Activated naive CD4-positive, alpha-beta T cell (primary cell): ENCODE results near the gene ADARB2.
"Not testable (repeated sequence)": the region's sequence is repeated elsewhere in the genome, so short reads cannot be mapped to it uniquely, and the experiment has no call there.

Source experiments
- DNase-seq, 4 experiments: peaks; one replicate each; lab custom pipeline; 2025; lab: John Stamatoyannopoulos, UW

ADARB2 gene

DNA sequence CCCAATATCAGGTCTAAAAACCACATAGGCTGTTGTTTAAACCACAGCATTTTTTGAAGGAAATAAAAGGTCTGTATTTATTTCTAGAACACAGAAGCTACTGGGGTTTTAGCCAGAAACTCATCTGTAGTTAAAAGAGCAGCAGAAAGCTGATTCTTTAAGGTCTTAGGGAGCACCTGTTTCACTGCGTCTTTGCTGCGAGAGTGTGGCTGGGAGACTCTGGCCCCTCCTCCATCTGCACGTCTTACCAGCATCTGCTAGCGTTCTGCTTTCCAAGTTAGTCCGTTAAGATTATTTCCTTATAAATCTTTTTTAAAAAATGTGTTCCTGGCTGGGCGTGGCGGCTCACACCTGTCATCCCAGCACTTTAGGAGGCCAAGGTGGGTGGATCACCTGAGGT lies 95.9 kb downstream of the ADARB2 start:
- no peak for DNase-seq

DNA sequence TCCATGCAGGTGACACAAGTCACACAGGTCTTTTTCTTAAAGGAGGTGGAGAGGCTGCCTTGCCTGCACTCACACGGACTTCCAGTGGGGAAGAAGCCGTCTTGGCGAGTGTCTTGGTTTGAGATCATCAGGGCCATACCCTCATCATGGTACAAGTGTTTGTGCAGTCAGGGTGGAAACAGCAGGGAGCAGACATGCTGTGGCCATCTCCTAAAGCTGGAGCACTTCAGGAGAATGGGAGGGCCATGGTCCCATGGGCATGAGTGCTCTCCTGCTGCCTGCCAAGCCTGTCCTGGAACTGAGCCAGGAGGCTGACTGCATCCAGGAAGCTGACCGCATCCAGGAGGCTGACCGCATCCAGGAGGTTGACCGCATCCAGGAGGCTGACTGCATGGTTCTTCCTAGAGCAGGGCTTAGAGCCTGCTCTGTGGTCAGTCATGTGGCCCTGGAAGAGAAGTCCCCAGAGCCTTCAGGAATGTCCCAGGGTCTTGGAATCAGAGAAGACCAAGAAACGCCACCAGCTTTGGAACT lies 98.4 kb downstream of the ADARB2 start:
- no peak for DNase-seq

DNA sequence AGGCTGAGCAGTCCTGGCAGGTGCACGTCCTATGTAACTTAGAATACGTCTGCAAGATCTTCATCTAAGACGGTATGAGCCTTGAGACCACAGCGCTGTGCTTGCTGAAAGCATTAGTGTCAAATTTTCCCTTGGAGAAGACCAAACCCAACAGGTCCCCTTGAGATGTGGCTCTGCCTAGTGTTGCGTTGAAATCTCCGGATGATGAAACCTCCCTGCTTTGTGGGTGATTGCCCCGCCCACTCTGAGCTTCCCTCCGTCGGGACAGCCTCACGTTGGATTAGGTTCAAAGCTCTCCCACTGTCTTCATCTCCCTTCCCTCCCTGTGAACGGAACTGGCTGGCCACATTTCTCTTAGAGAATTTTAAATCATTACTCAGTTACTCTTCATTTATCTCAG lies 102.0 kb downstream of the ADARB2 start:
- no peak for DNase-seq

DNA sequence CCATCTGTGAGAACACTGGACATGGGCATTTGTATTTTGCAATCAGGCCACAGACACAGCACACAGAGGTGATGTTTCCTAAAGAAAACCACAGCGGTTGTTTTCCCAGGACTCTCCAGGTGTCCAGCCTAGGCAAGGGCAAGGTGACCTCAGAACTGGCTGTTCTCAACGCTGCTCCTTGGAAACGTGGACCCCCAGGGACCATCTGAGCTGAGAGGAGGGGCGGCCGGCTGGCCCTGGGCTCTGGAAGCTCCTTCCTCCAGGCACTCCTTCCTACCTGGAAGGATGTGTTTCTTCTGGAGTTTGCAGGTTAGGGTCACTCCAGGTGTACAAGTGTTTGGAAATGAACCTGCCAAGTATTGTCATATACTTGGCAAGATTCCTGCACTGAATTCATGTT lies 103.1 kb downstream of the ADARB2 start:
- DNase-seq, result no peak

DNA sequence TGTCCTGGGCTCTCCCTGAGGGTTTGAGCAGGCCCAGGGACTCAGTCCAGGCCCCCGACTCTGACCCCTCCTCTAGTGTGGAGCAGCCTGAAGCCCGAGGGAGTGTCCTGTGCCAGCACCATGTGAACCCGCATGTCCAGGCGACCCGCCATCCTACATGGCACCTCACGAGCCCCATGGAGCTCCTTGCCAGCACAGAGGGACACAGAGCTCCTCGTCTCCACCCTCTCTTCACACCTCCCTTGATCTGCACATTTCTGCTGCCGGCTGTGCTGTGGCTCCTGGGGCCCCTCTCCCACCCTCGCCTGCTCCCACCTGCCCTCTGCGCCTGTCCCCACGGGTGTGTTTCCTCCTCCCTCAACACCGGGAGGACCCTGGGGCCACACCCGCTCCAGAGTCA lies 103.5 kb downstream of the ADARB2 start:
- no peak for DNase-seq

DNA sequence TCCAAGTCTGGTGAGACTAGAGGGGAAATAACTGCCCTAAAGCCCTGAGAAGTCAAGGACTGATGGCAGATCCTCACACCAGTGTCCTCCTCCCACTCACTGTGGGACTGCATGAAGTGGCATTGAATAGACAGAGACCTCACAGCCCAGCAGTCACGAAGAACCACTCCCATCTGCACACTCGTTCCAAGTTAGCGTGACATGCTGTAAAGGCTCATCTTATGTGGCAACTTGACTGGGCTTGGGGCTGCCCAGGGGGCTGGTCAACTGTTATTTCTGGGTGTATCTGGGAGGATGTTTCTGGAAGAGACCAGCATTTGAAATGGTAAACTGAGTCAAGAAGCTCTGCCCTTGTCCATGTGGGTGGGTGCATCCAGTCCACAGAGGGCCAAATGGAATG lies 104.7 kb downstream of the ADARB2 start:
- no peak for DNase-seq

DNA sequence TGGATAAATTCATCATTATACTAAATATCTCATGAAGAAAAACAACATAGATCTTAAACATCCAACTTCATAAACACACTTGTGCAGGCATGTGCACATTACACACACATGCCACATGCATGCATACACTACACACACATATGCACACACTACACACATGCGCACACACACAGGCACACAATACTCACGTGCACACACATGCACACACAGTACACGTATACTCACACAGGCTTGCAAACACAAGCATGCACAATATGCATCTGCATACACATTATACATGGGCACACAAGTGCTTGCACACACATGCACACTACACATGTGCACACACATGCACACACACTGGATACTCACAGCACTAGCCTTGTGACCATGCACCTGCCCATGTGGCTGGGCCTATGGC lies 105.2 kb downstream of the ADARB2 start:
- no peak for DNase-seq

DNA sequence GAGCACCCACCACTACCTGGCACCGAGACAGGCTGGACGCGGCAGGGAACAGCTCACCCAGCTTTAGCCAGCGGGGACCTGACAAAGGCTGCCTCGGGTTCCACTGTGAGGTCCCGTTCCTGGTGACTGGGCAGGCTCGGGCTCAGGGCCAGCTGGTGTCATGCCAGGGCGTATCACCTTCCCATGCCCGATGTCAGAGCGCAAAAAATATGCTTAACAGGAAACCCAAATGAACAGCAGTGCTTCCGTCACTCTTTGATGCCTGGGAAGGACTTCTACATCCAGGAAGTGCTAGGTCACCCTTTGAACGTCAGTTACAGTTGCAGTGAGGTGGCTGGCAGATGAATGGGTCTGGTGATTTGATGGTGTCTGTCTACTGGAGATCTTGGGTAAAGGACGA lies 106.0 kb downstream of the ADARB2 start:
- DNase-seq, result no peak

DNA sequence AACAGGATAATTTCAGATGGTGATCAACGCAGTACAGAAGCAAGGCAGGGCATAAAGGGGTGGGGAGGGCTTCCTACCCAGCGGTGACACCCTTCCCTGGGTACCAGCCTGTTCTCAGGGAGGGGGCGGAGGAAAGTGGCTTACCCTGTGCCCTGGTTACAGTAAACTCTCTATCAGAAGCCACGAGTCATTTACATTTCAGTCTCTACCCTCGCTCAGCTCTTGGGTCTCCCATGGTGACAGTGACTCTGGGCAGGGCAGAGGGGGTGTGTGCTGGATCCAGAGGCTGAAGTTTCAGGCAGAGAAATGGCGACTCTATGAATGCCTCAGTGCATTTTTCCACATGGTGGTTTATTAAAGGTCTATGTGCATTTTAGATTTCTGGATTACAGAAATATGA lies 107.0 kb downstream of the ADARB2 start:
- DNase-seq, result no peak

DNA sequence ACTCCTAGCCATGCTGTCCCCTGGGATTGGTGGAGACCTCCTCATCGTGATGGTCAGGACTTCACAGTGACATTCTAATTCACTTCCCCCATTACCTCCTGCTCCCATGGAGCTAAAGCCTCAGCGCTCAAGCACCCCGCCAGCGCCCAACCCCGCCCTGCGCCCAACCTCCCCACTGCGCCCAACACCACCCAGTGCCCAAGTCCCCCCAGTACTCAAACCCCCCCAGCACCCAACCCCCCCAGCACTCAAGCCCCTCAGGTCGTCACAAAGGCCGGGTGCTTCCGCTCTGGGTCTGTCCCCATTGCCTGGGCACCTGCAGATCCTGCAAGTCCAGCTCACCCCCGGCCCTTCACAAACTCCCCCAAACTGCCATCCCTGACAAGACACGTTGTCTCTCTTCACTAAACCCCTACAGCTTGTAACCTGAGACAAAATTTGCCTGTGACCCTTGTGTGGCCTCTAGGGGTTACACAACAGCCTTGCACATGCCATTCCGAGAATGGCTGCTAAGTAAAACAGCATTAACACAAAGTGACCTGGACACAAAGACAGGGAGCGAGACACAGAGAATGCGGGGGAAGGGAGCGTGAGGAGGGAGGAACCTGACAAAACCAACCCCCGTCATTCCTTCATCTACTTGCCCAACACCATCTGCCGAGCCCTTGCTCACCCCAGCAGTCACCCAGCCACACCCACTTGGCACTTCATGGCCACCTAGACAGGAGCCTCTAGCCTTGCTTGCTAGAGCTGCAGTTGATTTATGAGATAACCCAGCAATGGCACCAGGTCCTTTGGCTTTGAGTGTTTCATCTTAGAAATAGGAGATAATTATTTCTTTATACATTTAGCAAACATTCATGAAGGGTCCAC lies 107.8 kb downstream of the ADARB2 start:
- DNase-seq, result no peak

DNA sequence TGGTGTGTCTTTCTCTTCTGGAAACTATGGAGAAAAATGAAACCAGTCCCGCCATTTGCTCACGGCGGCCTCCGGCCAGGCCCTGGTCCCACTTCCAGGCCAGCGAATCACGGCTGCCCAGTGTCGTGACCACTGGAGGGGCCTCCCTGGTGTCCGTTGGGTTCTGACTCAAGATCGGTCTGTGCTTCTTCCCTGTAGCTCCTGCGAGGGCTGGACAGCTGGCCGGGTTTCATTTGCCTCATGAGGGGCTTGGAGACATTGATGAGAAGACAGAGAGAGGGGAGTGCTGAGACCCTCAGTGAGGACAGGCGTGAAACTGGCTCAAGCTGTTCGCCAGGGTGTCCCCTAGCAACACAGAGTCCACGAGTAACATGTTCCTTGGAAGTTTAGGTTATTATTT lies 108.6 kb downstream of the ADARB2 start:
- DNase-seq, result no peak

DNA sequence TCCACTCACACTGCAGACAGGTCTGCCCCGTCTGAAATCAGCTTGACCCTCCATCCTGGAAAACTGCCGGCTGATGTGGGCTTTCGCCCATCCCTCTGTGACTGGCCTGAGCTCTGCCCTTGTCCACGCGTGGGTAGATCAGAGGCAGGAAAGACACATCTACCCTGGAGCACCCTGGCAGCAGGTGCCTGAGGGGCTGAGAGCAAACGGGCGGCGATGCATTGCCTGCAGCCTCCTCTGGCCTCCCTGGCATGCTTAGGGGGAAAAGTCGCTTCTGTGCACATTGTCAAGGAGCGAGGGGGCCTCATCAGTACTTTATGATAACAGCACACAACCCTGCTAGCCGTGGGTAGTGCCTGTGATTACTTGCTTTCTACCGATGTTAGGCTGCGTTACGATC lies 109.4 kb downstream of the ADARB2 start:
- DNase-seq, result no peak

DNA sequence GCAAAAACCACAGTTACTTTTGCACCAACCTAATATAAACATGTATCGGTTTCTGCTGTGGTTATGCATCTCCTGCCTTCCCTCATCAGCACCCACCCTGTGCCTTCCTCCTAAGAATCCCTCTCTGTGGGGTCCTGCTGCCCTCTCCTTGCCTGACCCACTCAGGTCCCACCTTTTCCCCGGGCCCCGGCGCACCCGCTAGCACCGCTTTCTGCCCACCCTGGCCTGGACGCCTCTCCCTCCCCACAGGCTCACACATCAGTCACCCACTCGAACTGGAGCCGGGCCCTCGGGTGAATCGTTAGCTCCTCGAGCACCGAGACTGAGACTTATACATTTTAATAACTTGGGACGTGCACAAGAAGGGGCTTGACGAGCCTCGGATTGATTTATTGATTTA lies 110.5 kb downstream of the ADARB2 start:
- no peak for DNase-seq

DNA sequence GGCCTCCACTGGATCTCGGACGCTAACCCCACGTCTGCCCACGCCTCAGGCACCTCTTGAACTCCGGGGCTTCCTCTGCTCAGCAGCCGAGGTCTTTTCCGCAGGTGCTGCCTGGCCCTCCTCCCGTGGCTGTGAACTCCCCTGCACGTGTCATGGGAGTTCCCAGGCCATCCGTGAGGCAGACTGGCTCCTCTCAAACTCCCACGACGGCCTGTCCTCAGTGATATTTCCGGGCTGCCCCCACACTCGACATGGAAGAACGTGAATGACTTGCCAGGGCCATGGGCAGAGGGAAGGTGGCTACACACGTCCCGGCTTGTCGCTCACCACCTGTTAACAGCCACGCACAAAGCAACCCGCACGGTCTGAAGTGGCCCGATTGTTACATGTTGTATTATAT lies 110.9 kb downstream of the ADARB2 start:
- no peak for DNase-seq

DNA sequence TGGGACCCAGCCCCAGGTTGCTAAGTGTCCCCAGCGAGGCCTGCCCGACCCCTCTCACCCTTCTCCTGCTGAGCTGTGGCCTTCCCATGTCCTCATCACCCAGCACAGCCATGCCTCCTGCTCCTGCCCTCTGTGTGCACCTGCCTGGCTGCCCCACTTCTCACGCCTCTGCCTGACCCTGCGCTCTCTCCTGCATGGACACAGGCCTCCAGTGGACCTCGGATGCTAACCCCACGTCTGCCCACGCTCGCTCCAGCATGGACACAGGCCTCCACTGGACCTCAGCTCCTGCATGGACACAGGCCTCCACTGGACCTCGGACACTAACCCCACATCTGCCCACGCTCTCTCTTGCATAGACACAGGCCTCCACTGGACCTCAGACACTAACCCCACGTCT lies 111.6 kb downstream of the ADARB2 start:
- no peak for DNase-seq

DNA sequence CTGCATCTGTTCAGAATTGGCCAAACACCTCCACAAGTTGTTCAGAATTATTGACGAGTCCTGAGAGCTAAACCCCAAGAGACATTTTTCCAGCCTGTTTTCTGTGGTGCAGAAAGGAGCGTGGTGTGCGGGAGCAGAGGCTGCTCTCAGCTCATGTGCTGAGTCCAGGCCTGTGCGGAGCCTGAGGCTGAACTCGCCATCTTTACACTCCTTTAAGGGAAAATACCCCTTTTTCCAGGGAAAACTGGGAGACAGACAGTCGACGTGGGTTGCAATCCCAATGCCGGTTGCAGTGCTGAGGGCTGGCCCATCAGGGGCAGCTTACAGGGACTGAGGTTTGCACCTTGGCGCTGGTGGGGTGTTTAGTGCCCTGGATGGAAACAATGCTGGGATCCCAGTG lies 112.2 kb downstream of the ADARB2 start:
- no peak for DNase-seq

DNA sequence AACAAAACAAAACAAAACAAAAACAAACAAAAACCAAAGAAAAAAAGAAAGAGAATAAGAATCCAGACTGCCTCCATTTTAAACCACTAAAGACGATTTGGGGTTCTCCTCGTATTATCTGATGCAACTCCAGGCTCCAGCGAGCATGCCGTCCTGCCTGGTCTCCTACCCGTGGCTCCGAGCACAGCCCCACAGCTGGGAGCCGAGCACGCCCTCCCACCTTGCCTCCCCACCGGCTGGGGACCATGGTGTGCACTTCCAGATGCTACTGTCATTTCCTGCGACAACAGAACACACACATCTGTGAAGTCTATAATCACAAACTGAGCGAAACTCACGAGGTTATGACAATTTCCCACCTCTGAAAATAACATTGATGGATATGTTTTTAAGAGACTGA lies 113.1 kb downstream of the ADARB2 start:
- DNase-seq, result no peak

DNA sequence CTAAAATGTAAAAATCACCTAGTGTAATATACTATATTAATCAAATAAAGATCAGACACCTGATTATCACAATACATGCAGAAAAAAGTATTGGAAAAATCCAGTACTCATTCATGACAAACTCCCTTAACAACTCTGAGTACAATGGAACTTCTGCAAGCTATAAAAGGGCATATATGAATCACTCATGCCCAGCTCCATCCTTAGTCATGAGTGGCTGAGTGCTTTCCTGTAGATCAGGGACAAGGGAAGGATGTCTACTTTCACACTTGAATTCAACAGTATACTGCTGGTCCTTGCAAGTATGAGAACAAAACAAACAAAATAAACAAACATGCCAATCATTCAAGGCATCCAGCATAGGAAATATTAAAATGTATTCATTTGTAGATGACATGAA lies 116.5 kb downstream of the ADARB2 start:
- DNase-seq, result no peak

DNA sequence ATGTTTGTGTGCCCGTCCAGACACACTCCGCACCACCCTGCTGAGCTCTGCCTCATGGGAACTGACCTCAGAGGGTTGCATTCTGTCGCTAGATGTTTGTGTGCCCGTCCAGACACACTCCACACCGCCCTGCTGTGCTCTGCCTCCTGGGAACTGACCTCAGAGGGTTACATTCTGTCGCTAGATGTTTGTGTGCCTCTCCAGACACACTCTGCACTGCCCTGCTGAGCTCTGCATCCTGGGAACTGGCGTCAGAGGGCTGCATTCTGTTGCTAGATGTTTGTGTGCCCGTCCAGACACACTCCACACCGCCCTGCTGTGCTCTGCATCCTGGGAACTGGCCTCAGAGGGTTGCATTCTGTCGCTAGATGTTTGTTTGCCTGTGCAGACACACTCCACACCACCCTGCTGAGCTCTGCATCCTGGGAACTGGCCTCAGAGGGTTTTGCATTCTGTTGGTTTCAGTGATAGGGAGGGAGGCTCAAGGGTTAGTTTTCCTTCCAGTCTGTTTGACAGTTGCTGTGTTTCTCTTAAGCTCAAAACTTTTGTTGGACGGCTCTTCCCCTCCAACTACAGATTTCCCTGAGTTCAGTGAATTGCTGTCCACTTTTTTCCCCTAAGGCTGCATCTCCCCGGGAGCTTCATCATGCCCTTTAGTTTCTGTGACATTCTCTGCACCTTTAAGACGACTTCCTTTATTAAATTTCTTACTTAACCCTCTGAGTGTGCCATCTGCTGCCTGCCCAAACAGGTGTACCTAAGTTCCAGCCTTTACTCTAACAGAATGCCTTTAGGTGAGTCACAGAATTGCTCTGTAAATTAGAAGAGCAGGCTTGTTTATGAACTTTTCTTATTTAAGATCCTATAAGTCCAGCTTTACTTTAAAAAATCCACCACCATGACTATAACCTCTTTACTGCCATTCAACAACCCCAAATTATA lies 119.7 kb downstream of the ADARB2 start:
- not testable (repeated sequence) for DNase-seq

DNA sequence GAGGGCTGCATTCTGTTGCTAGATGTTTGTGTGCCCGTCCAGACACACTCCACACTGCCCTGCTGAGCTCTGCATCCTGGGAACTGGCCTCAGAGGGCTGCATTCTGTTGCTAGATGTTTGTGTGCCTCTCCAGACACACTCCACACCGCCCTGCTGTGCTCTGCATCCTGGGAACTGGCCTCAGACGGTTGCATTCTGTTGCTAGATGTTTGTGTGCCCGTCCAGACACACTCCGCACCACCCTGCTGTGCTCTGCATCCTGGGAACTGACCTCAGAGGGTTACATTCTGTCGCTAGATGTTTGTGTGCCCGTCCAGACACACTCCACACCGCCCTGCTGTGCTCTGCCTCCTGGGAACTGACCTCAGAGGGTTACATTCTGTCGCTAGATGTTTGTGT lies 120.6 kb downstream of the ADARB2 start:
- not testable (repeated sequence) for DNase-seq

DNA sequence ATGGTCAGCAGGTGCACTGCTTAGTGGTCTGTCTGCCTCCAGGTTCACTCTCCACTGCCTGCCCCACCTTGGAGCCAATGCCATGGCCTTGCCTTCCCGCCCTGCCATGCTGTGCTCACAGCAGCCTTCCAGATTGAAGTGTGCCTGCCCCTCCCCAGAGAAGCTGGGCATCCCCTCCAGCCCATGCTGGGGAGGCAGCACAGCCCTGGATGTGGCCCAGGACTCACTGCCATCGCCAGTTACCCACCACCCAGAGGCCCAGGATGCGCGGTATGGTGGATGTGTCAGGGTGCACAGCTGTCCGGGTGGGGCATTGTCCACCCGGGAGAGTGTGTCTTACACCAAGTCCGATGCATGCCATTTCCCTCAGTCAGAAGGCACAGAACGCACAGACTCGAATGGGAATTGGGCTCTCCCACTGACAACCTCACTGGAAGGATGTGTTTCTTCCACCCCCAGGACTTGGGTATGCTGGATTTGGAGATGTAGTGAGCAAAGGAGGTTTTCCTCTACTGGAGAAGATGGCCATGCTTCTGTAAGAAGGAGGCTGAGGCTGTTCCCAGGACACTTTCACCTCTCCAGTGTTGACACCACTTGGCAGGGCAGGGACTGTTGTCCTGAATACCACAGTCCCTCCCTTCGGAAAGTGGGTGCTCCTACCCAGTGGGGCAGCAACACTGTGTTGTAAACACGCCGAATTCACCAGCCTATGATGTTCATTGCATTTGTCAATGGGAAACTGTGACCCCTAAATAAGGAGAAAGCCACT lies 122.0 kb downstream of the ADARB2 start:
- no peak for DNase-seq

DNA sequence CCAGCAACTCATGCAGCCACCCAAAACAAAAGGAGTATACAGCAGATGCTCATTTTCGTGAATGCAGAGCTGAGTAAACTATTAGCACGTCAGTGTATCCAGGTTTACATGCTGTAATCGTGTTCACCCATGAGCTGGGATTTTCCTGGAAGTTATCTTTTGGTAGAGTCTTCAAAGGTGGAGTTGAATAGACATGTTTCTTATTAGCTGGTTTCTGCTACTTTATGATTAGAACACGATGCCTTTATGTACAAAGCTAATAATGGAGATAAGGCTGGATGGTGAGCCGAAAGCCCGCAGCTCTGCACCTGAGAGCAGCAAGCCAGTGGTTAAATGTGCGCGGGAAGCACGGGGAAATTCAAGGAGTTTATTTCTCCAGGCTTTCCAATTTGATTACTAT lies 123.8 kb downstream of the ADARB2 start:
- no peak for DNase-seq
